Endothelial cell of umbilical vein (primary cell): Measurements from ENCODE around the gene CRHR2. TPM values are rescaled to one million over a fixed set of nuclear protein-coding genes. Genes with fewer than 3 reads are reported as not detected.

Experiments
- BruUV-seq: library from RNA; stranded (reverse); fragments of 400-500 nt; replicated peaks from 2 replicates; lab custom pipeline; 2021; lab: Mats Ljungman, UMichigan
- CTCF ChIA-PET: fragments of 300-600, 350-600 bp; sonication (Branson Sonifier 250); formaldehyde crosslinking; loops from one replicate; lab custom pipeline; 2021; ENCODE audit warnings: antibody characterized with exemption, inconsistent platforms; lab: Charles Lee
- POLR2A ChIA-PET: fragments of 300-600, 350-600 bp; sonication (Branson Sonifier 250); formaldehyde crosslinking; loops from one replicate; lab custom pipeline; 2021; ENCODE audit warnings: antibody characterized with exemption, inconsistent platforms; lab: Charles Lee
- DNase-seq: peaks from one replicate; pipeline ENCODE4 v3.0.0-alpha.2; 2011; ENCODE audit warnings: low read depth, low spot score
- FAIRE-seq: peaks from 2 replicates; lab custom pipeline; 2011; peaks lifted over from hg19 to GRCh38; lab: Jason Lieb, UNC
- H2AFZ ChIP-seq: 2 replicates; pipeline ENCODE4 v1.6.0; 2012; ENCODE audit warnings: low read depth, low read length, control low read depth, inconsistent platforms
- H3K27ac ChIP-seq: 2 replicates; pipeline ENCODE4 v1.5.1; 2011; ENCODE audit warnings: low read depth, mild to moderate bottlenecking, control low read depth, low read length, moderate library complexity; ENCODE audit not compliant: insufficient read depth
- H3K27me3 ChIP-seq, 2 experiments: 2 replicates each; pipeline versions ENCODE4 v1.6.0 to v1.6.1; 2011; ENCODE audit warnings: low read length in 2 of 2, mixed read lengths in 1 of 2; ENCODE audit not compliant: control insufficient read depth in 2 of 2, insufficient read depth in 2 of 2
- H3K36me3 ChIP-seq, 2 experiments: 2 replicates in 1 of 2; 3 replicates in 1 of 2; pipeline ENCODE4 v1.5.1; 2011; ENCODE audit warnings: low read length in 2 of 2, mild to moderate bottlenecking in 1 of 2, moderate library complexity in 1 of 2; ENCODE audit not compliant: control insufficient read depth in 2 of 2, insufficient read depth in 2 of 2; ENCODE audit errors: extremely low read depth in 1 of 2
- H3K4me1 ChIP-seq: 3 replicates; pipeline ENCODE4 v1.5.1; 2011; ENCODE audit warnings: mild to moderate bottlenecking, low read length; ENCODE audit not compliant: control insufficient read depth, insufficient read depth; ENCODE audit errors: extremely low read depth
- H3K4me2 ChIP-seq: 2 replicates; pipeline ENCODE4 v1.6.1; 2011; ENCODE audit warnings: low read length, control low read depth, mixed read lengths; ENCODE audit not compliant: insufficient read depth
- H3K4me3 ChIP-seq, 3 experiments: fragments of 200-600 bp in 1 of 3; sonication (generic), shearing (Covaris generic) in 1 of 3; replicated peaks in 1 of 3; 2 replicates each; pipeline ENCODE4 v1.5.1; 2011 to 2016; ENCODE audit warnings: control low read depth in 3 of 3, low read length in 3 of 3, mild to moderate bottlenecking in 2 of 3, inconsistent platforms in 1 of 3, low read depth in 1 of 3, moderate library complexity in 1 of 3; ENCODE audit not compliant: insufficient read depth in 1 of 3
- H3K79me2 ChIP-seq: 2 replicates; pipeline ENCODE4 v1.6.0; 2012; ENCODE audit warnings: low read length, inconsistent platforms; ENCODE audit not compliant: control insufficient read depth, insufficient read depth
- H3K9ac ChIP-seq: replicated peaks from 2 replicates; pipeline ENCODE3; 2011; ENCODE audit warnings: low read length, control low read depth; ENCODE audit not compliant: insufficient read depth; ENCODE audit errors: extremely low read depth
- H3K9me1 ChIP-seq: replicated peaks from 3 replicates; pipeline ENCODE4 v1.6.0; 2011; ENCODE audit warnings: mild to moderate bottlenecking, low read length; ENCODE audit not compliant: control insufficient read depth, insufficient read depth; ENCODE audit errors: extremely low read depth
- H3K9me3 ChIP-seq: replicated peaks from 2 replicates; pipeline ENCODE4 v1.5.1; 2012; ENCODE audit warnings: low read length, inconsistent platforms; ENCODE audit not compliant: control insufficient read depth, insufficient read depth
- H4K20me1 ChIP-seq: replicated peaks from 2 replicates; pipeline ENCODE3; 2011; ENCODE audit warnings: mild to moderate bottlenecking, low read length; ENCODE audit not compliant: control insufficient read depth, insufficient read depth; ENCODE audit errors: extremely low read depth
- EZH2 ChIP-seq: IDR thresholded peaks from 2 replicates; pipeline ENCODE4 v1.6.1; 2012; ENCODE audit warnings: borderline replicate concordance, low read depth, mild to moderate bottlenecking, moderate library complexity, low read length, inconsistent platforms; ENCODE audit not compliant: severe bottlenecking
- FOS ChIP-seq: IDR thresholded peaks from 2 replicates; pipeline ENCODE4 v1.6.1; 2011; ENCODE audit warnings: mild to moderate bottlenecking, low read length, moderate library complexity, borderline replicate concordance; ENCODE audit not compliant: insufficient read depth
- GATA2 ChIP-seq: IDR thresholded peaks from 2 replicates; pipeline ENCODE4 v1.7.0; 2011; ENCODE audit warnings: low read depth, mild to moderate bottlenecking, moderate library complexity, mixed read lengths, low read length; ENCODE audit not compliant: insufficient read length, insufficient read depth
- POLR2A ChIP-seq: IDR thresholded peaks from 2 replicates; pipeline ENCODE4 v1.6.1; 2012; ENCODE audit warnings: low read depth, mild to moderate bottlenecking, control low read depth, low read length
- POLR2AphosphoS5 ChIP-seq: IDR thresholded peaks from 2 replicates; pipeline ENCODE4 v1.6.1; 2012; ENCODE audit warnings: low read depth, mild to moderate bottlenecking, control low read depth, low read length, moderate library complexity; ENCODE audit not compliant: insufficient read depth
- dilution Hi-C: fragments of 300-500 bp; cut with MboI; formaldehyde crosslinking; loops from one replicate; pipeline ENCODE4 v1.15.0; 2019; ENCODE audit warnings: low sequenced_read_pairs; ENCODE audit not compliant: extremely low pct_ligation_motif_present
- intact Hi-C: fragments of 100-400 bp; cut with micrococcal nuclease; formaldehyde crosslinking; loops from one replicate; pipeline ENCODE4 v1.10.0; 2022
- polyA plus RNA-seq, 4 experiments: library from polyadenylated mRNA; depleted of rRNA in 3 of 4; stranded (reverse) in 3 of 4; unstranded in 1 of 4; fragments of >200 nt; gene quantifications; 2 replicates each; pipeline versions ENCODE4 v1.2.1 to v1.2.3, GENCODE V29; 2011 to 2012; ENCODE audit warnings: missing spikeins in 1 of 4
- total RNA-seq: library from RNA; stranded (reverse); gene quantifications from 2 replicates; pipeline ENCODE4 v1.2.3, GENCODE V29; 2021
- TF ChIP-seq, protein P1 (sequence below): IDR thresholded peaks from 2 replicates; pipeline ENCODE4 v1.6.1; 2011; ENCODE audit not compliant: insufficient read depth, insufficient read length
- TF ChIP-seq, protein P2 (sequence below), 2 donors: IDR thresholded peaks; 1 replicate in 1 of 2; 2 replicates in 1 of 2; pipeline ENCODE4 v1.5.1; 2011; ENCODE audit warnings: low read length in 2 of 2, mild to moderate bottlenecking in 2 of 2, moderate library complexity in 2 of 2, control low read depth in 1 of 2, inconsistent platforms in 1 of 2, low read depth in 1 of 2; ENCODE audit not compliant: insufficient read depth in 1 of 2; ENCODE audit errors: extremely low read depth in 1 of 2

The CRHR2 gene
- total and polyA plus RNA-seq, 2 donors (not counting 3 experiments of a cell fraction or from before 2014, with no cell fraction given): not detected

DNA sequence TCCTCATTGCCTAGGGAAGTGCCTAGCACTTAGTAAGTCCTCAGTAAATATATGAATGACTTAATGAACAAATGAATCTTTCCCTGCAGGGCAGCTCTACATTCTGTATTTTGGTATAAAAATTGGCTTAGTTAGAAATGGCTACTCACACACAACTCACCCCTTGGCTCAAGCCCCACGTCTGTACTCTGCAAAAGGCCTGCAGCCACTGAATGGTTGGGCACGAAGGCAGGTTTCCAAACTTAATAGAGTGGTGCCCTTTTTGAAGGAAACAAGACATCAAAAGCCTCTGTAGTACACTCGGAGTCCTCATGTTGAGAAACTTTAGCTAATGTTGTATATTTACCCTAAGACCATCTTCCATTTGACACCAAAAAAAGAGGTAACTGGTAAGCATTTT, 36.6 kb downstream of the CRHR2 start:
- H3K9me1 ChIP-seq: no peaks in the 10 kb centered on the region
- no peaks in the 10 kb centered on the region for H3K27me3 ChIP-seq
- H3K4me2 ChIP-seq: no peak overlapping the region
- H3K9ac ChIP-seq: no peak overlapping the region
- intact Hi-C loops (no loop called here), dilution Hi-C loops (no loop called here)
- TF ChIP-seq, protein P1, sequence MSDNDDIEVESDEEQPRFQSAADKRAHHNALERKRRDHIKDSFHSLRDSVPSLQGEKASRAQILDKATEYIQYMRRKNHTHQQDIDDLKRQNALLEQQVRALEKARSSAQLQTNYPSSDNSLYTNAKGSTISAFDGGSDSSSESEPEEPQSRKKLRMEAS: no peak
- TF ChIP-seq FOS (no peak), POLR2AphosphoS5 (no peak), GATA2 (no peak), POLR2A (no peak), EZH2 (no peak)
- TF ChIP-seq, protein P2, sequence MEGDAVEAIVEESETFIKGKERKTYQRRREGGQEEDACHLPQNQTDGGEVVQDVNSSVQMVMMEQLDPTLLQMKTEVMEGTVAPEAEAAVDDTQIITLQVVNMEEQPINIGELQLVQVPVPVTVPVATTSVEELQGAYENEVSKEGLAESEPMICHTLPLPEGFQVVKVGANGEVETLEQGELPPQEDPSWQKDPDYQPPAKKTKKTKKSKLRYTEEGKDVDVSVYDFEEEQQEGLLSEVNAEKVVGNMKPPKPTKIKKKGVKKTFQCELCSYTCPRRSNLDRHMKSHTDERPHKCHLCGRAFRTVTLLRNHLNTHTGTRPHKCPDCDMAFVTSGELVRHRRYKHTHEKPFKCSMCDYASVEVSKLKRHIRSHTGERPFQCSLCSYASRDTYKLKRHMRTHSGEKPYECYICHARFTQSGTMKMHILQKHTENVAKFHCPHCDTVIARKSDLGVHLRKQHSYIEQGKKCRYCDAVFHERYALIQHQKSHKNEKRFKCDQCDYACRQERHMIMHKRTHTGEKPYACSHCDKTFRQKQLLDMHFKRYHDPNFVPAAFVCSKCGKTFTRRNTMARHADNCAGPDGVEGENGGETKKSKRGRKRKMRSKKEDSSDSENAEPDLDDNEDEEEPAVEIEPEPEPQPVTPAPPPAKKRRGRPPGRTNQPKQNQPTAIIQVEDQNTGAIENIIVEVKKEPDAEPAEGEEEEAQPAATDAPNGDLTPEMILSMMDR (IDR thresholded peaks at IDR 0.05; ENCODE audit: extremely low read depth in 1 of 2, insufficient read depth in 1 of 2, low read depth in 1 of 2, low read length in 2 of 2): no peak
- POLR2A ChIA-PET: no interaction called here
- no TSS peak for BruUV-seq
- H3K4me1 ChIP-seq: no peaks in the 10 kb centered on the region
- CTCF ChIA-PET: no interaction called here
- no peaks in the 10 kb centered on the region for H4K20me1 ChIP-seq
- no peaks in the 10 kb centered on the region for H3K79me2 ChIP-seq
- H3K36me3 ChIP-seq: peaks cover 0 to 2% of the 10 kb centered on the region in 2 experiments
- DNase-seq (no peak), FAIRE-seq (no peak)
- H3K27ac ChIP-seq: no peak overlapping the region
- H2AFZ ChIP-seq: no peak overlapping the region
- H3K9me3 ChIP-seq: no peaks in the 10 kb centered on the region
- H3K4me3 ChIP-seq: no peak overlapping the region
